ENCODE measurements around the gene PIP5K1C.

DNA sequence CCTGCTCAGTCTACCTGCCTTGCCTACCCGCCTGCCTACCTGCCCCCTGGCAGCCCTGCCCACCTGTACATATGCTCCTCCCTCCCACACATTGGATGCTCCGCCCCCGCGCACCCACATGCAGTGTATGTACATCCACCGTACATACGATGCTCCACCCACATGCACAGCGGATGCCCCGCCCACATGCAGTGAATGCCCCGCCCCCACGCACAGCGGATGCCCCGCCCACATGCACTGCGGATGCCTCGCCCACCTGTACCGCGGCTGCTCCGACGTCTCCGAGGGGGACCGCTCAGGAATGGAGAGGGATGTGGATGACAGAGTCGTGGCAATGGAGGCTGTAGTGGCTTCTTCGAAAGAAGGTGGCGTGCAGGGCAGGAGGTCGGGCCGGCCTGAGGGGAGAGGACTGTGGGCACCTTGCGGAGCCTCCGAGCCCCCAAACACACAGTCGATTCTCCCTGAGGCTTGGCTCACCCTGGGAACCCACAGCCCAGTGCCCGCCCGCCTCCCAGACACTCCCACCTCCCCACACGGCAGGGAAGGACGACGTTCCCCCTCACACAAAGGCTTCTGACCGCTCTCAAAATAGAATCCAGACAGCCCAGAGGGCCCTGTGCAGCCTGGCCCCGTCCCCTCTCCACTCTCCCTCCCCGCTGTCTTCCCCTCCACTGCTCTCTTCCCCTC, 57.1 kb downstream of the PIP5K1C start:
- TF ChIP-seq, protein P1, sequence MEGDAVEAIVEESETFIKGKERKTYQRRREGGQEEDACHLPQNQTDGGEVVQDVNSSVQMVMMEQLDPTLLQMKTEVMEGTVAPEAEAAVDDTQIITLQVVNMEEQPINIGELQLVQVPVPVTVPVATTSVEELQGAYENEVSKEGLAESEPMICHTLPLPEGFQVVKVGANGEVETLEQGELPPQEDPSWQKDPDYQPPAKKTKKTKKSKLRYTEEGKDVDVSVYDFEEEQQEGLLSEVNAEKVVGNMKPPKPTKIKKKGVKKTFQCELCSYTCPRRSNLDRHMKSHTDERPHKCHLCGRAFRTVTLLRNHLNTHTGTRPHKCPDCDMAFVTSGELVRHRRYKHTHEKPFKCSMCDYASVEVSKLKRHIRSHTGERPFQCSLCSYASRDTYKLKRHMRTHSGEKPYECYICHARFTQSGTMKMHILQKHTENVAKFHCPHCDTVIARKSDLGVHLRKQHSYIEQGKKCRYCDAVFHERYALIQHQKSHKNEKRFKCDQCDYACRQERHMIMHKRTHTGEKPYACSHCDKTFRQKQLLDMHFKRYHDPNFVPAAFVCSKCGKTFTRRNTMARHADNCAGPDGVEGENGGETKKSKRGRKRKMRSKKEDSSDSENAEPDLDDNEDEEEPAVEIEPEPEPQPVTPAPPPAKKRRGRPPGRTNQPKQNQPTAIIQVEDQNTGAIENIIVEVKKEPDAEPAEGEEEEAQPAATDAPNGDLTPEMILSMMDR (IDR thresholded peaks at IDR 0.05), result no peak
- no peak for TF ChIP-seq EZH2 (IDR thresholded peaks at IDR 0.05; ENCODE audit: borderline replicate concordance, insufficient read depth, low read depth, low read length, poor library complexity, severe bottlenecking)

Measured in B cell (primary cell).